ENCODE results near the gene ZDHHC6. TPM values are rescaled to one million over a fixed set of nuclear protein-coding genes. Genes with fewer than 3 reads are reported as not detected.
"Not testable (repeated sequence)": the region's sequence is repeated elsewhere in the genome, so short reads cannot be mapped to it uniquely, and the experiment has no call there.

ZDHHC6 gene
- polyA plus RNA-seq, 4 donors = 53.6 to 86.5 (median 72.0) TPM

DNA sequence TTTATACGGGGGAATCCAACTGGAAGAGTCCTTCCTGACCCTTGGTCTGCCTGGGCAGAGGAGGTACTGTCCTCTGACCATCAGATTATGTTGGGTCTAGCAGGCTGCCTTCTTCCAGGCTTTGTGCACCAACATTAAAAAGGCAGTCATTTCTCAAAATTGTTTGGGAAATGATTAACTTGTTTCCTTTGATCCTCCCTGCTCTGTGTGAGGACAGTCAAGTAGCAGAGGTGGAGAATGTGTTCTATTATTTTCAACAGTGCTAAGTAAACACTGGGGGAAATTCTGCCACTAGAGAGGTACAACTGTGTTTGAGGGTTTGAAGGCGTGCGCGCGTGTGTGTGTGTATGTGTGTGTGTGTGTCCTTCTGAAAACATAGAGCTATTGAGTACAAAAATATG is 52.2 kb downstream of the ZDHHC6 start:
- DNase-seq (ENCODE audit: low read depth in 4 of 4, low spot score in 2 of 4) = no peak

DNA sequence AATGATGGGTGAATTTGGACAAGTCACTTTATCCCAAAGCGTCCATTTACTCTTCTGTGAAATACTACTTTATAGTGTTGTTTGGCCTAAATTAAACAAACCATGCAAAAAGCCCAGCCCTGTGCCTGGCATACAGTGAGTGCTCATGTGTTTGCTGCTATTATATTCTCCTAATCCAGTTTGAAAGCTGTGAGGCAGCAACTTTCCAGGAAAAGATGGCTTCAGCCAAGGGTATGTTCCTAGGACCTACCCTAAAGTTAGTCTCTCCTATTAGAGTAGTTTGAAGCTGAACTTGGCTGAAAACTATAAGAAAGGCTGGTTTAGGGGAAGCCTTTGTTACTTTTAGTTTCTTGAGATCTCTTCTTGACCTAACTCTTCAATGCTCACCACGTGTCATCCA is 52.9 kb downstream of the ZDHHC6 start:
- DNase-seq (ENCODE audit: low read depth in 4 of 4, low spot score in 2 of 4) = no peak

DNA sequence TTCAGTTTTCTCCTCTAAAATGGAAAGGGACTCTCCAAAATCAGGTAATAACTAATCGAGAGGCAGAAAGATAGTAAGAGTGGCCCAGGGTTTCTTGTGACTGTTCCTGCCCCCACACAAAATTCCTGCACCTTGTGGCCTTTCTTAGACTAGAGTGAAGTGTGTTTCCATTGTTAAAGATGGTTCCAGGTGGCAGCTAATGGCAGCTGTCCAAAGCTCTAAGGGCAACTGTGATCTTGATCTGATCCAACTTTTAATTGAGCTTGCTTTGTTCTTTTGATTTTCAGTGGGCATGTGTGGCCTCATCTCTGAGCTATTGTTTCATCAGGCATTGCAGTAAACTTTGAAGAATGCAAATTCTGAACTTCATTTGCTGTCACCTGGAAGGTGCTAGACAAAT is 53.4 kb downstream of the ZDHHC6 start:
- DNase-seq (ENCODE audit: low read depth in 4 of 4, low spot score in 2 of 4) = no peak

DNA sequence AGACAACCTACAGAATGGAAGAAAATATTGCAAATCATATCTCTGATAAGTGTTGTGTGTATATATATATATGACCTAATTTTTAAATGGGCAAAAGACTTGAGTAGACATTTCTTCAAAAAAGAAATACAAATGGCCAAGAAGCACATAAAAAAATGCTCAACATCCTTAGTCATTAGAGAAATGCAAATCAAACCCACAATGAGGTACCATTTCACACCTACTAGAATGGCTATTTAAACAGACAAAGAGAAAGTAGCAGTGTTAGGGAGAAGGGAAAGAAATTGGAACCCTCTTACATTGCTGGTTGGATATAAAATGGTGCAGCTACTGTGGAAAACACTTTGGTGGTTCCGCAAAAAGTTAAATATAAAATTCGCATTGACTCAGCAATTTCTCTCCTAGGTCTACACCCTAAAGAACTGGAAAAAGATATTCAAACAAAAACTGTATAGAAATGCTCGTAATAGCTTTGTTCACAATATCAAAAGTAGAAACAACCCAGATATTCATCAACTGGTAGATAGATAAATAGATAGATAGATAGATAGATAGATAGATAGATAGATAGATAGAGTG is 56.5 kb downstream of the ZDHHC6 start:
- no peak for DNase-seq (ENCODE audit: low read depth in 4 of 4, low spot score in 2 of 4)

DNA sequence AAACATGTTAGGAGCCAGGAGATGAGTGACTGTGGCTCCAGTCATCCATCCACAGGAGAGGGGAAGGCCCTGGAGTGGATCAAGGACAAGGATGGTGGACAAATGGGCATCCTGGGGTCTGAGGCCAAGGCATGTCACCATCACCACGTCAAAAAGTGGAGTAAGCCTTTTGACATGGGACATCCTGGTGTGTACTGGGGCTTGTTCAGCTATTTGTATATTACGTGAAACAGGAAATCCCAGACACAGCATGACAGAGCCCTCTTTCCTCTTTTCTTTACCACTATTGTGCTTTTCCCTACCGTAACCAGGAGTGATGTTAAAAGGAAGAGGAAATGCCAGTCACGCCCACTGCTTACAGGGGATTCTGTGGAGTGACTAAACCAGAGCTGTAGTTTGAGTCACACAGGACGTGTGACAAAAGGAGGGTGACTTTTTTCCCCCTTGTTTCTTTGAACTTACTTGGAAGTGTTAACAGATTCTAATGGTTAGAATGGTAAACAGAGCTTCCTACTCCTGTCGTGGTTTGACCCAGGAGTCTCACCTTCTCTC is 57.4 kb downstream of the ZDHHC6 start:
- no peak for DNase-seq (ENCODE audit: low read depth in 4 of 4, low spot score in 2 of 4)

DNA sequence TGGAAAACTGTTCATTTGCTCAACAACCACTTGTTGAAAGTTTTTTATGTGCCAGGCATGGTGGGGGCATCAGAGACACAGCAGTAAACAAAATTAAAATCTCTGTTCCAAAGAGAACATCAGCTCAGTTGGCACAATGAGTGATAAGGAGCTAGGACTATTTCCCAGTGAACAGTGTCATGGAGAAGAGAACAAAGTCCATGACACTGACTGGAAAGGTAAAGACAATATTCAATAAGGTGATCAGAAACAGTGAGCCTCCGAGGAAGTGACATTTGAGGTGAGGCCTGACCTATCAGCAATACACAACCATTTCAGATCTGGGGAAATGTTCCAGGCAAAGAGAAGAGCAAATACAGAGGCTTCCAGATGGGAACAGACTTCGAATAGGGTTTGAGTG is 58.2 kb downstream of the ZDHHC6 start:
- no peak for DNase-seq (ENCODE audit: low read depth in 4 of 4, low spot score in 2 of 4)

DNA sequence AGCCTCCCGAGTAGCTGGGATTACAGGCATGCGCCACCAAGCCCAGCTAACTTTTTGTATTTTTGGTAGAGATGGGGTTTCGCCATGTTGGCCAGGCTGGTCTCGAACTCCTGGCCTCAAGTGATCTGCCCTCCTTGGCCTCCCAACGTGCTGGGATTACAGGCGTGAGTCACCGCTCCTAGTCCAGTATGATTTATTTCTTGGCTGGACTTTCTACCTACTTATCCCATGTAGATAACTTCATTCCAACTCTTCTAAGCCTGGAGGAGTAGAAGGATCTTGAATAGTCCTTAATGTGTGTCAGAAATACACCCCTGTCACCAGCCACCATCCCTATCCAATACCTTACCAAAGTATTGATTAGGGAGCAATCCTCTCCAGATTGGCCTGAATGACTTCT is 58.7 kb downstream of the ZDHHC6 start:
- not testable (repeated sequence) for DNase-seq (ENCODE audit: low read depth in 4 of 4, low spot score in 2 of 4)

DNA sequence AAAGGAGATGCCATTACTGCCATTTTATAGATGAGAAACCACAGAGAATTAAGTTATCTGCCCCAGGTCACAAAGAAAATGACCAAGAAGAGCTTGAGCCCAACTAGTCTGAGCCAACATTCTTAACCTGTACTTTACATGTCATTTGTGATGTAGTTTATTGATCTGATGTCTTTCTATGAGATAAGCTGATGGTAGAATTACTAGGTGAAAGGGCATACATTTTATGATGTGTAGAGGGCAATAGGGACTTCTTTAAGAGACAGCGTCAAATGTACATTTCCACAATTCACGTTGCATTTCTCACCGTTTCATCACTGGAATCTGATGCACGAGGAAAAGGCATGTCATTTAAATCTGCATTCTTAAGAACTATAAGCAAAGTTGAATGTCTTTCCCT is 61.5 kb downstream of the ZDHHC6 start:
- DNase-seq (ENCODE audit: low read depth in 4 of 4, low spot score in 2 of 4) = no peak

DNA sequence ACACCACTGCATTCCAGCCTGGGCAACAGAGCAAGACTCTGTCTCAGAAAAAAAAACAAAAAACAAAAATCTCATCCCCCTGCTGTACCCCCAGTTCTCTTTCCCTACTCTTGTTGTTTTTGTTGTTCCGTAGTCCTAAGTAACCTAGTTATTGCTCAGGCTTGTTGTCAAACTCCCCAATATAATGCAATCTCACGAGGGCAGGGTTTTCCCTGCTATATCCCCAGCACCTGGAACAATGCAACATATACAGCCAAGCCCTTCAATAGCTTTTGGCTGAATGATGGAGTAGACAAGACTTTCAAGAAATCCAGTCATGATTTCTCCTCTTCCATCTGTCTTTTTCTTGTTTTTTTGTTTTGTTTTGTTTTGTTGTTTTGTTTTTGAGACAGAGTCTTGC is 62.6 kb downstream of the ZDHHC6 start:
- no peak for DNase-seq (ENCODE audit: low read depth in 4 of 4, low spot score in 2 of 4)

DNA sequence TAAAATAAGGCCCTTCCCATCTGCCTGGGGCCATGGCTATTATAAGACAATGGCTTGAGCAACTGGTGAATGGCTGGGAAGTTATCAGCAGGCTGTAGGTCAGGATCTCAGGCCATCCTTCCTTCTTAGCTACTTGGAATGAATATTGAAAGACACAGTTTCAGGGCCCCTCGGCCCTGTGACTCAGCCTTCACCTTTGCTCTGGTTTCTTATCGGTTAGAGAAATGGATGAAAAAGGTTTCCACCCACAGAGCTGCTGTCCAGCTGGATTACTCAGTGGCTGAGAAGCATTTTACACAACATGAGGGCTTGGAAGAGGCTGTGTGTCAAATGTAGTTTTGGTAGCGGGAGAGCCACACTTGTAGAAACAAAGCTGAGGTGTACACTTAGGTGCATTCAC is 63.4 kb downstream of the ZDHHC6 start:
- no peak for DNase-seq (ENCODE audit: low read depth in 4 of 4, low spot score in 2 of 4)

DNA sequence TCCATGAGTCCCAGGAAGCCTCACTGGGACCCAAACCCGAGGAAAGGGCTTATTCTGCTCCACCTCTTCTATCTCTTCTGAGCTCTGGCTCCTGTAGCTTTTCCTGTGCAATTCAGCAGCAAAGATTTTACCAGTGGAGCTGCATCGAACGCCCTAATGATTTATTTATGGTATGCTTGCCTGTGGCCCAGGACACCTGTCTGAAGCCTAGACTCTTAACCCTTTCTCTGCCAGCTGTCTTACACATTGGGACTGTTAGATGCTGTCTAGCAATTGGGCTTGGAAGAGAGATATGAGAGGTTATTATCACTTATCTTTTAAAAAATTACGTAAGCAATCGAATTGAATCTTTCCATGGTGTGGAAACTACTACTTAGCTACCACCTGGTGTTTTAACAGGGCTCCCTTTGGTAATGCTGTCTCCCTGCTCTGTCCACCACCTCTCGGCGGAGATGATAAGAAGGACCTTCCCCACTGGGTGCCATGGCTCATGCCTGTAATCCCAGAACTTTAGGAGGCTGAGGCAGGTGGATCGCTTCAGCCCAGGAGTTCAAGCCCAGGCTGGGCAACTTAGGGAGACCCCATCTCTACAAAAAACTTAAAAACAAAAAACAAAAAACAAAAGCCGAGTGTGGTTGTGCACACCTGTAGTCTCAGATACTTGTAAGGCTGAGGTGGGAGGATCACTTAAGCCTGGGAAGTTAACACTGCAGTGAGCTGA is 64.0 kb downstream of the ZDHHC6 start:
- no peak for DNase-seq (ENCODE audit: low read depth in 4 of 4, low spot score in 2 of 4)

Other genes with a start within 250 kb of the ZDHHC6 start
- not detected for gene TECTB, start 163.5 kb downstream of the ZDHHC6 start, polyA plus RNA-seq (ENCODE audit: insufficient read length in 4 of 4)
- gene ACSL5, start 72.8 kb downstream of the ZDHHC6 start, polyA plus RNA-seq (ENCODE audit: insufficient read length in 4 of 4) = 1 to 10 TPM; 3.8 to 6.2 (median 5.0) TPM
- 10 to 100 TPM; 20.8 to 24.5 (median 22.1) TPM for gene VTI1A, start 301 bp upstream of the ZDHHC6 start, polyA plus RNA-seq (ENCODE audit: insufficient read length in 4 of 4)

Measured in left renal cortex interstitium (tissue), 4 donors.